ENCODE data around the gene COL21A1.

DNA sequence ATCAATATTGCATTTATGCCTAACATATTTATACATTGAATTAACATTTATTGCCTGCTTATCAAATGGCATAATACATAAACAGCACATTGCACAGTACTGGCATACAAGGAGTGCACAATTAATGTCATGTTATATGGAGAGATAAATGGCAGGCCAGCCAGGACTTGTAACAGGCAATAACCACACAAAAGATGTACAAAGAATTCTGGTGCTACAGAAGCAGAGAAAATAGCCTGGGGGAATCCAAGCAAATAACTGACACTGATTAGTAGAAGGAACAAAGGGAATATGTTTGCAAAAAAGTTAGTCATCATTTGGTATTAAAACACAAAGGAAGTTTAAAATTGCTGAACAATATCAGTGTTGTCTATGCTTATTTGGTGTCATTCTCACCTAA, 27.3 kb downstream of the COL21A1 start:
- TF ChIP-seq, protein P1, sequence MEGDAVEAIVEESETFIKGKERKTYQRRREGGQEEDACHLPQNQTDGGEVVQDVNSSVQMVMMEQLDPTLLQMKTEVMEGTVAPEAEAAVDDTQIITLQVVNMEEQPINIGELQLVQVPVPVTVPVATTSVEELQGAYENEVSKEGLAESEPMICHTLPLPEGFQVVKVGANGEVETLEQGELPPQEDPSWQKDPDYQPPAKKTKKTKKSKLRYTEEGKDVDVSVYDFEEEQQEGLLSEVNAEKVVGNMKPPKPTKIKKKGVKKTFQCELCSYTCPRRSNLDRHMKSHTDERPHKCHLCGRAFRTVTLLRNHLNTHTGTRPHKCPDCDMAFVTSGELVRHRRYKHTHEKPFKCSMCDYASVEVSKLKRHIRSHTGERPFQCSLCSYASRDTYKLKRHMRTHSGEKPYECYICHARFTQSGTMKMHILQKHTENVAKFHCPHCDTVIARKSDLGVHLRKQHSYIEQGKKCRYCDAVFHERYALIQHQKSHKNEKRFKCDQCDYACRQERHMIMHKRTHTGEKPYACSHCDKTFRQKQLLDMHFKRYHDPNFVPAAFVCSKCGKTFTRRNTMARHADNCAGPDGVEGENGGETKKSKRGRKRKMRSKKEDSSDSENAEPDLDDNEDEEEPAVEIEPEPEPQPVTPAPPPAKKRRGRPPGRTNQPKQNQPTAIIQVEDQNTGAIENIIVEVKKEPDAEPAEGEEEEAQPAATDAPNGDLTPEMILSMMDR (conservative IDR thresholded peaks at IDR 0.05 in 1 of 2, IDR thresholded peaks at IDR 0.05 in 1 of 2; ENCODE audit: extremely low read depth in 1 of 2, insufficient read depth in 1 of 2, low read depth in 1 of 2, low read length in 2 of 2) = no peak
- TF ChIP-seq EZH2 (IDR thresholded peaks at IDR 0.05; ENCODE audit: borderline replicate concordance, low read length) = no peak
